ENCODE measurements around the gene TMEM178B.

DNA sequence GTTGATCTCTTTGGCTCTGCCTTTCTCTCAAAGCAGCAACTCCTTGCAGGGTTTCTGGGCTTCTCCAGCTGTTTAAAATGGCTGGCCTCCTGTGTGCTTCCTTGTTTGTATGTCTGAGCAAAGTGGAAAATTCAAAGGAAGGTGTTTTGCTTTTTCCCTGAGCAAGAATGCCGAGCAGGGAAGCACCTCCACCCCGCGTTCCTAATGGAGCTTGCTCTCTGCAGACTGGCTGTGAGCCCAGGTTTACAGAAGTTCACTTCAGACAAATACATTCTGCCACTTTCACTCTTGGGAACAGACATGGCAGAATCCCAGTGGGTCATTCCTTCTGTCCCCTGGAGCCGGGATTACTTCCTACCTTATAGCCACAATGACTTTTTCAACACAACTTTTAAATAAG, 295.6 kb downstream of the TMEM178B start:
- TF ChIP-seq EZH2 (IDR thresholded peaks at IDR 0.05), result no peak
- TF ChIP-seq POLR2AphosphoS5 (IDR thresholded peaks at IDR 0.05; ENCODE audit: borderline replicate concordance, low read depth, low read length), result no peak
